Right cardiac atrium (tissue), 5 donors: ENCODE measurements around the gene BRWD1. TPM values are rescaled to one million over a fixed set of nuclear protein-coding genes. Genes with fewer than 3 reads are reported as not detected.
"Not testable (repeated sequence)": the region's sequence is repeated elsewhere in the genome, so short reads cannot be mapped to it uniquely, and the experiment has no call there.

Experiments
- ATAC-seq, 2 donors: fragments of 200-7000 bp; cut with Tn5 transposase; one replicate each; pipeline versions ENCODE4 v1.8.0 to v1.9.1; 2020; ENCODE audit warnings: moderate library complexity in 2 of 2, mild to moderate bottlenecking in 1 of 2
- DNase-seq, 3 donors: peaks; one replicate each; pipeline ENCODE4 v3.0.0-alpha.2; 2020
- H3K27ac ChIP-seq: one replicate; pipeline ENCODE4 v1.5.1; 2013; ENCODE audit warnings: mild to moderate bottlenecking, low read length, control low read depth, moderate library complexity
- H3K27me3 ChIP-seq: one replicate; pipeline ENCODE4 v1.6.1; 2013; ENCODE audit not compliant: control insufficient read depth, insufficient read depth
- H3K4me1 ChIP-seq: one replicate; pipeline ENCODE4 v1.6.1; 2013; ENCODE audit warnings: low read length; ENCODE audit not compliant: control insufficient read depth, insufficient read depth
- H3K4me3 ChIP-seq: one replicate; pipeline ENCODE4 v1.5.1; 2013; ENCODE audit warnings: low read length, control low read depth
- H3K9me3 ChIP-seq: one replicate; pipeline ENCODE4 v1.6.1; 2013; ENCODE audit warnings: low read length; ENCODE audit not compliant: control insufficient read depth
- WGBS: extraction: QIAGEN DNeasy Blood & Tissue Kit; methylation state at CpG from one replicate; pipeline ENCODE4 v1.1.7; 2013; 5-methylcytosine and 5-hydroxymethylcytosine counted together
- intact Hi-C, 4 donors: fragments of 100-400 bp; cut with DNase I; formaldehyde crosslinking; loops; one replicate each; pipeline versions ENCODE4 v1.11.0 to v1.14.0; 2022 to 2023
- polyA plus RNA-seq: library from polyadenylated mRNA; stranded (reverse); fragments of 200-250 nt; gene quantifications from one replicate; pipeline ENCODE4 v1.2.3, GENCODE V29; 2013
- total RNA-seq, 4 donors: library from RNA; stranded (reverse); fragmentation: NEBNext Ultra II Directional; extraction: Animal tissue kit (Norgen Biotek cat#: 25700); gene quantifications; one replicate each; pipeline ENCODE4 v1.2.1, GENCODE V29; 2021
- donor health status: healthy with polysubstance abuse.
- donor health status: DM: no; HTN: yes; CAD: no.
- donor health status: DM: no; HTN: no; CAD: no.
- donor health status: DM: no; HTN: yes; CAD: no; lungs with severe emphysema.
- donor health status: DM: yes; HTN: yes; CAD: no.

BRWD1 gene
- total and polyA plus RNA-seq, 5 donors = 13.4 to 36.9 (median 31.3) TPM

- no peak for DNase-seq
- Histone ChIP-seq H3K27me3 (no peaks in the 10 kb centered on the region), H3K9me3 (no peaks in the 10 kb centered on the region), H3K4me3 (no peak overlapping the region), H3K27ac (no peak overlapping the region), H3K4me1 (no peaks in the 10 kb centered on the region)
- intact Hi-C loops = no loop called here
- ATAC-seq = no peak
- WGBS = 97% methylated on average over 5 of the region's 5 CpGs
Observed at GRCh38 chr21:39169906-39170305, 143.5 kb downstream of the BRWD1 start.

- H3K9me3 ChIP-seq = no peaks in the 10 kb centered on the region
- no peaks in the 10 kb centered on the region for H3K4me1 ChIP-seq
- ATAC-seq (no peak), DNase-seq (no peak)
- 94% methylated on average over 2 of the region's 2 CpGs for WGBS
- H3K4me3 ChIP-seq = no peak overlapping the region
- intact Hi-C loops = no loop called here
- H3K27me3 ChIP-seq = no peaks in the 10 kb centered on the region
- H3K27ac ChIP-seq = no peak overlapping the region
Observed at GRCh38 chr21:39168800-39169199, 144.6 kb downstream of the BRWD1 start.

- intact Hi-C loops = no loop called here
- no peaks in the 10 kb centered on the region for H3K4me1 ChIP-seq
- no peaks in the 10 kb centered on the region for H3K27me3 ChIP-seq
- DNase-seq (no peak), ATAC-seq (no peak)
- no peak overlapping the region for H3K27ac ChIP-seq
- no peaks in the 10 kb centered on the region for H3K9me3 ChIP-seq
- no peak overlapping the region for H3K4me3 ChIP-seq
- 94% methylated on average over 2 of the region's 2 CpGs for WGBS
Observed at GRCh38 chr21:39164523-39164922, 148.9 kb downstream of the BRWD1 start.

- 26% methylated on average over 3 of the region's 3 CpGs for WGBS
- H3K9me3 ChIP-seq = no peaks in the 10 kb centered on the region
- DNase-seq = no peak
- H3K4me1 ChIP-seq = no peaks in the 10 kb centered on the region
- no peak overlapping the region for H3K4me3 ChIP-seq
- H3K27me3 ChIP-seq = no peaks in the 10 kb centered on the region
- intact Hi-C loops = no loop called here
- ATAC-seq = peak in 1 of 2 donors; percentile 71
- no peak overlapping the region for H3K27ac ChIP-seq
Observed at GRCh38 chr21:39161064-39161463, 152.4 kb downstream of the BRWD1 start.

GRCh38 chr21:39159342-39160063, 153.9 kb downstream of the BRWD1 start:
- intact Hi-C loops = no loop called here
- Histone ChIP-seq H3K27me3 (no peaks in the 10 kb centered on the region), H3K4me3 (no peak overlapping the region), H3K27ac (no peak overlapping the region), H3K4me1 (no peaks in the 10 kb centered on the region), H3K9me3 (no peaks in the 10 kb centered on the region)
- no peak for DNase-seq
- no peak for ATAC-seq
- WGBS = 79% methylated on average over 7 of the region's 7 CpGs

DNA sequence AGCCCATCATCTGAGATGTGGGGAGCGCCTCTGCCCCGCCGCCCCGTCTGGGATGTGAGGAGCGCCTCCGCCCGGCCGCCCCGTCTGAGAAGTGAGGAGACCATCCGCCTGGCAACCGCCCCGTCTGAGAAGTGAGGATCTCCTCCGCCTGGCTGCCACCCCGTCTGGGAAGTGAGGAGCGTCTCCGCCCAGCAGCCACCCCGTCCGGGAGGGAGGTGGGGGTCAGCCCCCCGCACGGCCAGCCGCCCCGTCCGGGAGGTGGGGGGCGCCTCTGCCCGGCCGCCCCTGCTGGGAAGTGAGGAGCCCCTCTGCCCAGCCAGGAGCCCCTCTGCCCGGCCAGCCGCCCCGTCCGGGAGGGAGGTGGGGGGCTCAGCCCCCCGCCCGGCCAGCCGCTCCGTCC, 156.2 kb downstream of the BRWD1 start:
- DNase-seq, H3K4me3 ChIP-seq, H3K27ac ChIP-seq, ATAC-seq, H3K27me3 ChIP-seq, H3K4me1 ChIP-seq, intact Hi-C loops, H3K9me3 ChIP-seq: not testable (repeated sequence)
- 98% methylated on average over 34 of the region's 34 CpGs for WGBS

DNA sequence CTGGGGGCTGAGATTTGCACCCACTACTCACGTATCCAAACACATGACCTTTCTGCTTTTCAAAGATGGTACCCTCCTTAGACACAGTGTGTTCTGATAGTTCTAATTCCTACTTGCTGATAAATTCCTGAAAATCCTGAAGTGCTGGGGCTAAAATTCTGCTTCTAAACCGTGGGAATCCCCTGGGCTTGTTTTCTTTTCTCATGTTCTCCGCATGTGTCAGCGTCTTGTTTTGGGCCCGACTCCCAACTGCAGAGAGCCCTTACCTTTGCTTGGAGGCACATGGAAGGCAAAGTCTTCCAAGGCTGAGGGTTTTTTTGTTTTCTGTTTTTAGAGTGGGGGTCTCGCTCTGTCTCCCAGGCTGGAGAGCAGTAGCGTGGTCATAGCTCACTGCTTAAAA, 157.4 kb downstream of the BRWD1 start:
- ATAC-seq (no peak), DNase-seq (no peak)
- Histone ChIP-seq H3K27me3 (no peaks in the 10 kb centered on the region), H3K4me1 (no peaks in the 10 kb centered on the region), H3K4me3 (no peak overlapping the region), H3K9me3 (no peaks in the 10 kb centered on the region), H3K27ac (no peak overlapping the region)
- intact Hi-C loops = no loop called here
- 88% methylated on average over 7 of the region's 7 CpGs for WGBS

DNA sequence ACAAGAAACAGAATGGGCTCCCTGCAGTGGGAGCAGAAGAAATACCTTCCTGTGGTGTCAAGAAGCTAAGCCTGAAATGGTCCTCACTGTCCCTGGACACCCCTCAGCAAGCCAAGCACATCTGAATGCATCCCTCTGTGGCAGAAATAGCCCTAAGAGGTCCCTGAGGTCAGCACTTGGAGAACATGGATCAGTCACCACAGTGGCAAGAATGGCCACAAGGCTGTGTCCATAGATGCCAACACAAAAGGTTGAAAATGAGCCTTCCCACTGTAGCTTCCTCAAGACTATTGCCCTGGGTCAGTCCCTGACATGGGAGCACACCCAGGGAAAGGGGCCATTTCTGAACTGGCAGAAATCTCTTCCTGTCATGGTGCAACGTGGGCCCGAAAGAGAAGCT, 157.9 kb downstream of the BRWD1 start:
- 89% methylated on average over 2 of the region's 2 CpGs for WGBS
- intact Hi-C loops = no loop called here
- Histone ChIP-seq H3K9me3 (no peaks in the 10 kb centered on the region), H3K27me3 (no peaks in the 10 kb centered on the region), H3K4me3 (no peak overlapping the region), H3K4me1 (no peaks in the 10 kb centered on the region), H3K27ac (no peak overlapping the region)
- ATAC-seq = no peak
- DNase-seq = no peak

GRCh38 chr21:39153842-39154241, 159.6 kb downstream of the BRWD1 start:
- no peaks in the 10 kb centered on the region for H3K9me3 ChIP-seq
- ATAC-seq (no peak), DNase-seq (no peak)
- intact Hi-C loops = no loop called here
- H3K27me3 ChIP-seq = no peaks in the 10 kb centered on the region
- H3K4me1 ChIP-seq = no peaks in the 10 kb centered on the region
- no peak overlapping the region for H3K27ac ChIP-seq
- 93% methylated on average over 2 of the region's 2 CpGs for WGBS
- no peak overlapping the region for H3K4me3 ChIP-seq

DNA sequence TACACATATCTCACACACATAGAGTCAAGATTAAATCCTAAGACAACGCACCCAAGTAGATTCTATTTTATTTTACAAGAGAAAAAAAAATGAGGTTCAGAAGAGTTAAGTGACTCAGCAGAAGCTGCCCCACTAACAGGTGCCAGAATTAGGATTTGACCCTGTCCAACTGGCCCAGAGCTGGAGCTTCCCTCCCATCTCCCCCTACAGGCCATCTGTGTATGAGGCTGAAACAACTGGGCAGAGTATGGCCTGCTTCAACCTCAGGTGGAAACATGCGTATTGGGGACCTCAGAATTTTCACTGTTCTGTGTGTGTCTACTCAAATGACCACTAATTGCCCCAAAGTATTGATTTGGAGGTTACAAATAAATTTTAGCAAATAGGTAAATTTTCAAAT, 160.1 kb downstream of the BRWD1 start:
- peak in 1 of 2 donors; percentile 50 for ATAC-seq
- no peaks in the 10 kb centered on the region for H3K9me3 ChIP-seq
- intact Hi-C loops = no loop called here
- 93% methylated on average over 2 of the region's 2 CpGs for WGBS
- no peak for DNase-seq
- H3K27ac ChIP-seq = no peak overlapping the region
- H3K27me3 ChIP-seq = no peaks in the 10 kb centered on the region
- H3K4me1 ChIP-seq = no peaks in the 10 kb centered on the region
- no peak overlapping the region for H3K4me3 ChIP-seq

DNA sequence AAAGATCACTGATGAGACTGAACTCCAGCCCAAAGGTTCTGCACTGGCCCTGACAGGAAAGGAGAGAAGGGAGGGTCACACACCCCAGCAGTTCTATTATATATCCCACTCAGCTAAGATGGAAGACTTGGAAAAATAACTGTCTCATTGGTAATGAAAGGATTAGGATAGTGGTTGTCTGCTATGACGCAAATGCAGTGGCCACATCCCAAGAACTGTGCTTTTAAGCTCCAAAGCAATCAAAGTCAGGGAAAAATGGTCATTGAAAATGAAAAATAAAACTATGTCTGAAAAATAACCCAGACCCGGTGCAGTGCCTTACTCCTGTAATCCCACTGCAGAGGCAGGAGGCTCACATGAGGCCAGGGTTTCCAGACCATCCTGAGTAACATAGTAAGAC, 161.2 kb downstream of the BRWD1 start:
- intact Hi-C loops = no loop called here
- Histone ChIP-seq H3K4me1 (no peaks in the 10 kb centered on the region), H3K27me3 (no peaks in the 10 kb centered on the region), H3K9me3 (no peaks in the 10 kb centered on the region), H3K27ac (no peak overlapping the region), H3K4me3 (no peak overlapping the region)
- ATAC-seq (no peak), DNase-seq (no peak)
- 90% methylated on average over 2 of the region's 2 CpGs for WGBS

DNA sequence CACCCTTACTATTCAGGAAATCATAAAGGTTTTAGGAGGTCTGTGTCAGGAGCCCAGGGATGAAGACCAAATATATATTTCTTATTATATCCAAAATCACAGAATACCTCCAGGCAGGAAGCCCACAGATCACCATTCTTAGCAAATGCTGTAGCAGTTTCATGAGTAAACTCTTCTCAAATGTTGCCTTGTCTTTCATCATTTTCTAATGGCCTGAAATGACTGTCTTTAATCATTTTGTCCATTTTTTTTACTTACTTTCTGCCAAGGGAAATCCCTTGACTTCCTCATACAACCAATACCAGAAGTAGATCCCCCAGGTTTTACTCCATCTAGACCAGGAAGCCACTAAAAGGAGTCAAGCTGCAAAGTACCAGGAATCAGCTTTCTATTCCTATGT, 162.6 kb downstream of the BRWD1 start:
- ATAC-seq (no peak), DNase-seq (no peak)
- intact Hi-C loops = no loop called here
- H3K27ac ChIP-seq = no peak overlapping the region
- H3K27me3 ChIP-seq = no peaks in the 10 kb centered on the region
- no peaks in the 10 kb centered on the region for H3K9me3 ChIP-seq
- H3K4me1 ChIP-seq = no peaks in the 10 kb centered on the region
- no peak overlapping the region for H3K4me3 ChIP-seq
